ENCODE measurements around the gene TOR1AIP1.

The TOR1AIP1 gene

GRCh38 chr1:179883040-179883744 is 1.1 kb downstream of the TOR1AIP1 start:
- no peak for DNase-seq

- peak; percentile 83 for DNase-seq
Measured at GRCh38 chr1:179883745-179884138, 1.7 kb downstream of the TOR1AIP1 start.

GRCh38 chr1:179888071-179888470 is 6.0 kb downstream of the TOR1AIP1 start:
- DNase-seq: no peak

DNA sequence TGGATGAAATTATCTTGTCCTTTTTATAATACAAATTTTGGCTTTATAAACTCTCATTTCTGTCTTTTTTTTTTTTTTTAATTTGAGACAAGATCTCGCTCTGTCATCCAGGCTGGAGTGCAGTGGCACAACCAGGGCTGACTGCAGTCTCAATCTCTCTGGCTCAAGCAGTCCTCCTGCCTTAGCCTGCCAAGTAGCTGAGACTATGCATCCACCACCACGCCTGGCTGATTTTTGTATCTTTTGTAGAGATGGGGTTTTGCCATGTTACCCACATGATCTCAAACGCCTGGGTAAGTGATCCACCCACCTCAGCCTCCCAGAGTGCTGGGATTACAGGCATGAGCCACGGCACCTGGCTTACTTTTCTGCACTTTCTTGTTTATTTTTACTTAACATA is 7.5 kb downstream of the TOR1AIP1 start:
- no peak for DNase-seq

GRCh38 chr1:179910934-179911333 is 28.8 kb downstream of the TOR1AIP1 start:
- no peak for DNase-seq

GRCh38 chr1:179911812-179912211 is 29.7 kb downstream of the TOR1AIP1 start:
- no peak for DNase-seq

DNA sequence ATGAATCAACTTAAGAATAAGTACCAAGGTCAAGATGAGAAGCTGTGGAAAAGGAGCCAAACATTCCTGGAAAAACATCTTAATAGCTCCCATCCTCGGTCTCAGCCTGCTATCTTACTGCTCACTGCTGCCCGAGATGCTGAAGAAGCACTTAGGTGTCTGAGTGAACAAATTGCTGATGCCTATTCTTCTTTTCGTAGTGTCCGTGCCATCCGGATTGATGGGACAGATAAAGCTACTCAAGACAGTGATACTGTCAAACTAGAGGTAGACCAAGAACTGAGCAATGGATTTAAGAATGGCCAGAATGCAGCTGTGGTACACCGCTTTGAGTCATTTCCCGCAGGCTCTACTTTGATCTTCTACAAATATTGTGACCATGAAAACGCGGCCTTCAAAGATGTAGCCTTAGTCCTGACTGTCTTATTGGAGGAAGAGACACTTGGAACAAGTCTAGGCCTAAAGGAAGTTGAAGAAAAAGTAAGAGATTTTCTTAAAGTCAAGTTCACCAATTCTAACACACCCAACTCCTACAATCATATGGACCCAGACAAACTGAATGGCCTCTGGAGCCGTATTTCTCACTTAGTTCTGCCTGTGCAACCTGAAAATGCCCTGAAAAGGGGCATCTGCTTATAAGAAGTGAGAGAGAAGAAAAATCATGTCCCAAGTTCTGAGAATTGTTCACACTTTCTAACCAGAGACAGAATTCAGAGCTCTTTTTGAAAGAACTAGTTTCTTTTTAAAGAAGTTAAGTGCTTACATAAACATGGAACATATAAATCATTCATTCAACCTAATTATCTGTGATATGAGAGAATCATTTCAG is 35.7 kb downstream of the TOR1AIP1 start:
- no peak for DNase-seq

GRCh38 chr1:179921472-179921871 is 39.4 kb downstream of the TOR1AIP1 start:
- DNase-seq: no peak

DNA sequence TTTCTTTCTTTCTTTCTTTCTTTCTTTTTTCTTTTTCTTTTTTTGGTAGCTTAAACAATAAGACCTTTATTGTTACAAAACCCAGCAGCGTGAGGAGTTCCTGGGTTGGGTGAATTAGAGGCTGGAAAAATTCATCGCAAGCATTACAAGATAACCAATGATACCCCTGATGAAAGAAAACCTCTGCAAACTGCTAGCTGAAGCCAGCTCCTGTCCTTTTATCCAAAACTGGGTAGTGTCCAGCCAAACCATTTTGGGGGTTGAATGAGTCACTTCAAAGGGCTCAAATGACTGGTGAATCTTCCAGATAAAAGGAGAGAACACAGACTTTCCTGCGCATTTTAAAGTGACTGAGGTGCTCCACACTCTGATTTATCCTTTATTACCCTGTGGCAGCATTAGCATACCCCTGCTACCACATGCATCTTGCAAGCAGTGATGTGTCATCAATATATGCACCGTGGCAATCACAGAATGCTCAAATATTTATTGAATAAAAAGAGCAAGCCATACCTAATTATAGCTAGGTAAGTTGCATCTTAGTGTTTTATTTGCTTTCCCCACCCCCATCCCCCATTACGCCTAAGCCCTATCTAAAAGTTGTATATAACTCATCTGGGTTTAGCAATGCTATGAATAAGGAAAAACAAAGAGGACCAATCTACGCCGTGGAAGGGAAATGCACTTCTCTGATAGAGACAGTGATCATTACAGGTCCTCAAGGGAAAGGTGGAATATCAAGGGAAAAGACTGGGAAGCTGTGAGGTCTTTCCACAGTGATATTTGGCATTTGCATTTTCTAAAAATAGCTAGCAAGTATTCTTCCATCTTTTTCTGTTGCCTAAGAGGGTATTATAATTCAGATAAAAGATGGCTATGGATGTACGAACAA is 40.1 kb downstream of the TOR1AIP1 start:
- no peak for DNase-seq

DNA sequence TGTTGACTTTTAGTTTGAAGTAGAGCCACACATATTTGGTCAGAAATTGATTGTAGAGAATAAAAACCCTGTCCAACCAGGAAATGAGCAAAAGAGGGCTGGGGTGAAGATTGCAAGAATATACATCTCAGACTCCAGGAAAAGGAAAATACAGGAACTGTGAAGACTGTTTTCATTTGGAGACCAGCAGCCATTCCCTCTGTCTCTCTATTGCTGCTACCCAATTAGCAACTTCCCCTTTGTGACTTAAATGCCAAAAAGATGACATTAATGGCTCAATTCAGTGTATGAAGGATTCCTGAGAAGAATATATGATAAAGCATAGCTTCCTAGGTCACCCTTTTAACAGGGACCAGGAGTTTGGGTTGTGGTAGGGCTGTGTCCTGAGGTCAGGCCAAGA is 40.9 kb downstream of the TOR1AIP1 start:
- no peak for DNase-seq

GRCh38 chr1:179924268-179924667 is 42.2 kb downstream of the TOR1AIP1 start:
- no peak for DNase-seq

GRCh38 chr1:179925302-179925701 is 43.2 kb downstream of the TOR1AIP1 start:
- no peak for DNase-seq

DNA sequence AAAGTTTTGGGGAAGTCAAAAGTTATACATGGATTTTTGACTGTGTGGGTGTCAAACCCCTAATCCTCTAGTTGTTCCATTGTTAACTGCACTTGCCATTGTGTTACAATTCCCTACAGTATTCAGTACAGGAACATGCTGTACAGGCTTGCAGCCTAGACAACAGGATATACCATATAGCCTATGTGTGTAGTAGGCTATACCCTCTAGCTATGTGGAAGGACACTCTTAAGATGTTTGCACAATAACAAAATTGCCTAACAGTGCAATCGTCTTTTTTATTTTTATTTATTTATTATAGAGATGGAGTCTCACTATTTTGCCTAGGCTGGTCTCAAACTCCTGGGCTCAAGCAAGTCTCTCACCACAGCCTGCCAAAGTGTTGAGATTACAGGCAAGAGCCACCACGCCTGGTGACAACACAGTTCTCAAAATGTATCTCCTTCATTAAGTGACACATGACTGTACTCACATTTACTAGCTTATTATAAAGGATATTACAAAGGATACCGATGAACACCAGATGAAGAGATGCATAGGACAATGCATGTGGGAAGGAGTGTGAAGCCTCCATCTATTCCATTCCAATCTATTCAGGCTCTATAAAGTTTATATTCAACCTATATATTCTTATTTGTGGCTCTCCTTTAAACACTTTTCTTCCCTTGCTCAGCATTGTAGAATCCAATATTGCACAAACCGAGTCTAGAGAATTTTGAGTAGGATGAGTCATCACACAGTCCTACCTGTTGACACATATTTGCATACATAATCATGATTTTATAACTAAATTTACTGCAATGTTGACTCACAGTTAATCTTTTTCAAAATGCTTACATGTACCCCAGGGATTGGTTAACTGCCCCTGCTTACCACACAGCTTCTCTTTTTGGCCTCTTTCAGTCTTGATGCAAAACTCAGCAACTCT is 44.1 kb downstream of the TOR1AIP1 start:
- DNase-seq: no peak

GRCh38 chr1:179926850-179927205 is 44.7 kb downstream of the TOR1AIP1 start:
- no peak for DNase-seq

GRCh38 chr1:179929955-179930798 is 48.1 kb downstream of the TOR1AIP1 start:
- DNase-seq: no peak

DNA sequence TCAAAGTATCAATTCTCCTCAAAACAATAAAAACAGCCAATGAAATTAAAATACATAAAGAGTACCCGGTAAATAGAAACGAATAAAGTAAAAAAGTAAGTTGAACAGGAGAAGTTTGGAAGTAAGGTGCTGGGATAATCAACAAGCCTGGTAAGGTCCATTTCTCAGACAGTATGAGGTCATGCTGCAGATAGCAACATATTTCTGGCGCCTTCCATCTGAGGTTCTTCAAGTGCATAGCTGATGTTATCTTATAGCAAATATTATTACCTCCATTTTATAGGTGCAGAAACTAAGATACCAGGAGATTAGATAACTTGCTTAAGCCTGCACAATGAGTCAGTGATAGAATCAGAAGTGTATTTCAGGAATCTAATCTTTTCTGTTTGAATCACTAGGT is 48.8 kb downstream of the TOR1AIP1 start:
- DNase-seq: no peak

- no peak for DNase-seq
Measured at GRCh38 chr1:179933219-179933618, 51.1 kb downstream of the TOR1AIP1 start.

DNA sequence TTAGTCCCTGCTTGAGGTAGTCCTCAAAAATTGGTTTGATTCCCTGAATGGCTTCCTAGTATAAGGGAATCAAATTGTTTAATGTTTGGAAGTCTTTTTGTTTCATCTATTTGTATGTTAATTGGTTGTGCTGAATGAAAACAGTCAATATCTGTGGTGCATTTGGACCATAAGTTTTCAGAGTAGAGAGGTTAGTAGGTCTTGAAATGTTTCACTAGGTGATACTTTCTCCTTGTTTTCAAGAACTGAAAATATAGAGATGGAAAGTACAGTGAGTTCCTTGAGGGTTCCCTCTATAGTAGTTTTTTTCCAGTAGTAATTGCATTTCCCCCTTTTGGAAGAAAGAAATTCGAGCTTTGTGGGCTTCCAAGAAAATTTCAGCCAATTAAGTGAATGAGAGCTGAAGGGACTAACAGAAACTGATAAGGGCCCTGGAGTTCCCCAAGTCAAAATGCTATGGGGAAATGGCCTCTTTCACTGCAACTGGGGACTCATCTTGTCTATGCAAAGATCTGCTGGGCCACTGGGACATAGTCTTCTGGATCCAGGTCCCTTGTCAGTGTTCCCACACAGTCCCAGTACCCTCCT is 53.9 kb downstream of the TOR1AIP1 start:
- DNase-seq: no peak

GRCh38 chr1:179937668-179938254 is 55.7 kb downstream of the TOR1AIP1 start:
- DNase-seq: no peak

- no peak for DNase-seq
Measured at GRCh38 chr1:179938752-179939151, 56.7 kb downstream of the TOR1AIP1 start.

GRCh38 chr1:179939941-179940340 is 57.9 kb downstream of the TOR1AIP1 start:
- no peak for DNase-seq

Measured in activated effector memory CD4-positive, alpha-beta T cell treated with anti-CD3 and anti-CD28 coated beads, Interleukin-2, amount 50 U/mL, for 16 hours (primary cell).